Panc1 (cell line): Measurements from ENCODE around the gene DOK5. TPM values are rescaled to one million over a fixed set of nuclear protein-coding genes. Genes with fewer than 3 reads are reported as not detected.

Source experiments
- ATAC-seq: fragments of 200-7000 bp; cut with Tn5 transposase; 2 replicates; pipeline ENCODE4 v1.9.1; 2020; ENCODE audit warnings: mild to moderate bottlenecking, moderate library complexity
- BruUV-seq: library from RNA; stranded (reverse); fragments of 400-500 nt; replicated peaks from 2 replicates; lab custom pipeline; 2021; lab: Mats Ljungman, UMichigan
- CTCF ChIA-PET: fragments of 300-600 bp; sonication (Branson Sonifier 250); formaldehyde crosslinking; loops from one replicate; lab custom pipeline; 2022; ENCODE audit warnings: antibody characterized with exemption; lab: Charles Lee
- POLR2A ChIA-PET: fragments of 300-600 bp; sonication (Branson Sonifier 250); formaldehyde crosslinking; loops from one replicate; lab custom pipeline; 2022; ENCODE audit warnings: antibody characterized with exemption; lab: Charles Lee
- DNase-seq: peaks from one replicate; pipeline ENCODE4 v3.0.0-alpha.2; 2010; ENCODE audit warnings: low read depth, low spot score
- H3K27ac ChIP-seq: 2 replicates; pipeline ENCODE4 v1.5.1; 2011; ENCODE audit warnings: mild to moderate bottlenecking, low read length, inconsistent platforms
- H3K27me3 ChIP-seq: fragments of 200-500 bp; sonication (Bioruptor generic); 2 replicates; pipeline ENCODE4 v1.6.0; 2014; ENCODE audit warnings: low read length, inconsistent platforms; ENCODE audit not compliant: control insufficient read depth, insufficient read depth
- H3K36me3 ChIP-seq: fragments of 200-500 bp; sonication (Bioruptor generic); 2 replicates; pipeline ENCODE4 v1.5.1; 2014; ENCODE audit warnings: inconsistent platforms, mild to moderate bottlenecking, low read length, moderate library complexity; ENCODE audit not compliant: control insufficient read depth, insufficient read depth
- H3K4me1 ChIP-seq: 2 replicates; pipeline ENCODE4 v1.5.1; 2011; ENCODE audit warnings: inconsistent platforms, mild to moderate bottlenecking, low read length, moderate library complexity; ENCODE audit not compliant: control insufficient read depth, insufficient read depth
- H3K4me3 ChIP-seq, 2 experiments: 2 replicates each; pipeline ENCODE4 v1.5.1; 2011 to 2012; ENCODE audit warnings: low read depth in 2 of 2, low read length in 2 of 2, mild to moderate bottlenecking in 2 of 2, inconsistent platforms in 1 of 2, moderate library complexity in 1 of 2
- H3K9me3 ChIP-seq: fragments of 200-500 bp; sonication (Bioruptor generic); 2 replicates; pipeline ENCODE4 v1.5.1; 2014; ENCODE audit warnings: low read depth, mild to moderate bottlenecking, inconsistent platforms, low read length, moderate library complexity; ENCODE audit not compliant: control insufficient read depth, insufficient read depth
- POLR2AphosphoS5 ChIP-seq: IDR thresholded peaks from 2 replicates; pipeline ENCODE4 v1.6.1; 2012; ENCODE audit warnings: mild to moderate bottlenecking, low read depth, low read length, moderate library complexity
- SIN3A ChIP-seq: IDR thresholded peaks from 2 replicates; pipeline ENCODE4 v1.6.1; 2012; ENCODE audit warnings: low read depth, mild to moderate bottlenecking, low read length, moderate library complexity, borderline replicate concordance; ENCODE audit not compliant: insufficient read depth
- TCF7L2 ChIP-seq: IDR thresholded peaks from 2 replicates; pipeline ENCODE4 v1.6.1; 2011; ENCODE audit warnings: mild to moderate bottlenecking, low read depth, low read length, inconsistent platforms
- in situ Hi-C: cut with HindIII; loops from 2 replicates; pipeline ENCODE4 v1.10.0; 2016; ENCODE audit warnings: low sequenced_read_pairs, low pct_unique_long_range_greater_than_20kb
- intact Hi-C: fragments of 100-400 bp; cut with micrococcal nuclease; formaldehyde crosslinking; loops from one replicate; pipeline ENCODE4 v1.10.0; 2022; ENCODE audit not compliant: unreplicated experiment
- total RNA-seq: library from RNA; stranded (reverse); gene quantifications from one replicate; pipeline ENCODE4 v1.2.1, GENCODE V29; 2021; ENCODE audit not compliant: unreplicated experiment
- TF ChIP-seq, protein P1 (sequence below), 2 experiments: IDR thresholded peaks; 2 replicates each; pipeline ENCODE4 v1.6.1; 2011 to 2012; ENCODE audit warnings: low read depth in 2 of 2, control low read depth in 1 of 2, low read length in 1 of 2, mild to moderate bottlenecking in 1 of 2, moderate library complexity in 1 of 2; ENCODE audit not compliant: insufficient read depth in 1 of 2
- TF ChIP-seq, protein P2 (sequence below): fragments of 450-650 bp; IDR thresholded peaks from 2 replicates; pipeline ENCODE4 v1.5.1; 2017; ENCODE audit warnings: mild to moderate bottlenecking

Gene DOK5
- total RNA-seq, 1 experiment from 2014 or later = 0.18 TPM

DNA sequence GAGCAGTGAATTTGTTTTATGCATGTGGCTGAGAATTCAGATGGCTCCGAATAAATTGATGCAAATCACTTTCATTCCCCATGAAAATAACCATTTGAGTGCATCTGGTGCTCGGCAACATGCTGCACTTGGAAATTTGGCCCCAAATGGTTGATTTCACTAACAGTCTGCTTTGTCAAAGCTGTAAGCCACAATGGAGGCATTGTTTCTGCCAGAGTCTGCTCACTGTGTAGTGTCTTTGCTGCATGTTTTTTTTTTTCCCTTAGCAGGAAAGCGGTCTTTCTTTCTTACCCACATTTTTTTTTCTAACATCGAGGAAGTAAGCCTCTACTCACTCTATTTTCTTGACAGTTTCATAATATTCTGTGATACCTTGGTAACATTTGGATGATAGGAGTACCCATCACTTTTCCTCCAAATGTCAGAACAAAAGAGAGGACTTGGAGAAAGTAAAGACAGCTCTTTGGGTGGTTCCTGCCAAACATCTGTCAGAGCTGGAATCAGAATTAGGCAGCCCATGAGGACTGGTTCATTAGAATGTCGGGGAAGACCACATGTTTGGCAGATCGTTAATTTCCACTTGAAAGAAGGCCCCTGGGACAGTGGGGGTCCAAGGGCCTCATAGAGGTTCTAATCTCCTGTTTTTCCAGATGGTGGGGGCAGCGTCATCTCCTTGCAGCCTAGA is 149.5 kb downstream of the DOK5 start:
- DNase-seq (no peak), ATAC-seq (no peak)
- Histone ChIP-seq H3K36me3 (no peaks in the 10 kb centered on the region; the same call in 1 of the 2 replicates), H3K9me3 (no peaks in the 10 kb centered on the region), H3K27me3 (peaks cover 10% of the 10 kb centered on the region; the same call in 1 of the 2 replicates), H3K27ac (no peak overlapping the region), H3K4me1 (no peaks in the 10 kb centered on the region), H3K4me3 (no peak overlapping the region)
- BruUV-seq = no TSS peak
- ChIA-PET CTCF (no interaction called here), POLR2A (no interaction called here)
- intact Hi-C loops (no loop called here), in situ Hi-C loops (no loop called here)
- TF ChIP-seq, protein P1, sequence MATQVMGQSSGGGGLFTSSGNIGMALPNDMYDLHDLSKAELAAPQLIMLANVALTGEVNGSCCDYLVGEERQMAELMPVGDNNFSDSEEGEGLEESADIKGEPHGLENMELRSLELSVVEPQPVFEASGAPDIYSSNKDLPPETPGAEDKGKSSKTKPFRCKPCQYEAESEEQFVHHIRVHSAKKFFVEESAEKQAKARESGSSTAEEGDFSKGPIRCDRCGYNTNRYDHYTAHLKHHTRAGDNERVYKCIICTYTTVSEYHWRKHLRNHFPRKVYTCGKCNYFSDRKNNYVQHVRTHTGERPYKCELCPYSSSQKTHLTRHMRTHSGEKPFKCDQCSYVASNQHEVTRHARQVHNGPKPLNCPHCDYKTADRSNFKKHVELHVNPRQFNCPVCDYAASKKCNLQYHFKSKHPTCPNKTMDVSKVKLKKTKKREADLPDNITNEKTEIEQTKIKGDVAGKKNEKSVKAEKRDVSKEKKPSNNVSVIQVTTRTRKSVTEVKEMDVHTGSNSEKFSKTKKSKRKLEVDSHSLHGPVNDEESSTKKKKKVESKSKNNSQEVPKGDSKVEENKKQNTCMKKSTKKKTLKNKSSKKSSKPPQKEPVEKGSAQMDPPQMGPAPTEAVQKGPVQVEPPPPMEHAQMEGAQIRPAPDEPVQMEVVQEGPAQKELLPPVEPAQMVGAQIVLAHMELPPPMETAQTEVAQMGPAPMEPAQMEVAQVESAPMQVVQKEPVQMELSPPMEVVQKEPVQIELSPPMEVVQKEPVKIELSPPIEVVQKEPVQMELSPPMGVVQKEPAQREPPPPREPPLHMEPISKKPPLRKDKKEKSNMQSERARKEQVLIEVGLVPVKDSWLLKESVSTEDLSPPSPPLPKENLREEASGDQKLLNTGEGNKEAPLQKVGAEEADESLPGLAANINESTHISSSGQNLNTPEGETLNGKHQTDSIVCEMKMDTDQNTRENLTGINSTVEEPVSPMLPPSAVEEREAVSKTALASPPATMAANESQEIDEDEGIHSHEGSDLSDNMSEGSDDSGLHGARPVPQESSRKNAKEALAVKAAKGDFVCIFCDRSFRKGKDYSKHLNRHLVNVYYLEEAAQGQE (IDR thresholded peaks at IDR 0.05; ENCODE audit: insufficient read depth in 1 of 2, low read depth in 2 of 2, low read length in 1 of 2) = no peak
- TF ChIP-seq TCF7L2 = no peak
- TF ChIP-seq, protein P2, sequence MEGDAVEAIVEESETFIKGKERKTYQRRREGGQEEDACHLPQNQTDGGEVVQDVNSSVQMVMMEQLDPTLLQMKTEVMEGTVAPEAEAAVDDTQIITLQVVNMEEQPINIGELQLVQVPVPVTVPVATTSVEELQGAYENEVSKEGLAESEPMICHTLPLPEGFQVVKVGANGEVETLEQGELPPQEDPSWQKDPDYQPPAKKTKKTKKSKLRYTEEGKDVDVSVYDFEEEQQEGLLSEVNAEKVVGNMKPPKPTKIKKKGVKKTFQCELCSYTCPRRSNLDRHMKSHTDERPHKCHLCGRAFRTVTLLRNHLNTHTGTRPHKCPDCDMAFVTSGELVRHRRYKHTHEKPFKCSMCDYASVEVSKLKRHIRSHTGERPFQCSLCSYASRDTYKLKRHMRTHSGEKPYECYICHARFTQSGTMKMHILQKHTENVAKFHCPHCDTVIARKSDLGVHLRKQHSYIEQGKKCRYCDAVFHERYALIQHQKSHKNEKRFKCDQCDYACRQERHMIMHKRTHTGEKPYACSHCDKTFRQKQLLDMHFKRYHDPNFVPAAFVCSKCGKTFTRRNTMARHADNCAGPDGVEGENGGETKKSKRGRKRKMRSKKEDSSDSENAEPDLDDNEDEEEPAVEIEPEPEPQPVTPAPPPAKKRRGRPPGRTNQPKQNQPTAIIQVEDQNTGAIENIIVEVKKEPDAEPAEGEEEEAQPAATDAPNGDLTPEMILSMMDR = no peak
- TF ChIP-seq POLR2AphosphoS5 = no peak
- TF ChIP-seq SIN3A = no peak

DNA sequence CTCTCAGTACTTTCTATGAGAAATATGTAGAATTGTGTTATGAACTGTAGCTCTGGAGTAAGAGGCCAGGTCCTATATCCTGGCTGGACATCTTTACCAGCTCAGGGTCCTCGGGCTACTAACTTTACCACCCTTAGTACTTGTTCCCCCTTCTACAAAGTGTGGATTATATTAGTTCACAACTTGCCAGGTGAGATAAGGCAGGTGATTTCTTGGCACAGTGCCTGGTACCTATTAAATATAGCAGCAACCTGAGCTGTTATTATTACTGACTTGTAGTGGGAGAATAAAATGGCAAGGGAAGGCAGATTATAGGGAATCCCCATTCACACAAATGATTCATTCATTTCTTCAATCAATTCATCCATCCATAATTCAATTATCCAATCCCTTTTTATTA is 150.1 kb downstream of the DOK5 start:
- no TSS peak for BruUV-seq
- in situ Hi-C loops = no loop called here
- Histone ChIP-seq H3K4me1 (no peaks in the 10 kb centered on the region), H3K4me3 (no peak overlapping the region), H3K36me3 (no peaks in the 10 kb centered on the region; the same call in 1 of the 2 replicates), H3K27me3 (peaks cover 10% of the 10 kb centered on the region; the same call in 1 of the 2 replicates), H3K27ac (no peak overlapping the region), H3K9me3 (no peaks in the 10 kb centered on the region)
- intact Hi-C loops = no loop called here
- DNase-seq = no peak
- ChIA-PET CTCF (no interaction called here), POLR2A (no interaction called here)
- no peak for ATAC-seq
- no peak for TF ChIP-seq SIN3A
- TF ChIP-seq, protein P1 (IDR thresholded peaks at IDR 0.05; ENCODE audit: insufficient read depth in 1 of 2, low read depth in 2 of 2, low read length in 1 of 2) = no peak
- TF ChIP-seq, protein P2 = no peak
- TF ChIP-seq POLR2AphosphoS5 = no peak
- TF ChIP-seq TCF7L2 = no peak
